22Rv1 (cell line): ENCODE data around the gene PRR3.

Experiments
- ZFX ChIP-seq: fragments of 450-650 bp; IDR thresholded peaks from 2 replicates; pipeline ENCODE4 v1.6.1; 2017; ENCODE audit warnings: antibody characterized with exemption, borderline replicate concordance
- TF ChIP-seq, protein P1 (sequence below): fragments of 450-650 bp; IDR thresholded peaks from 2 replicates; pipeline ENCODE4 v1.5.1; 2017; ENCODE audit warnings: mild to moderate bottlenecking

GRCh38 chr6:30515106-30515505 is 42.0 kb upstream of the PRR3 start:
- TF ChIP-seq, protein P1, sequence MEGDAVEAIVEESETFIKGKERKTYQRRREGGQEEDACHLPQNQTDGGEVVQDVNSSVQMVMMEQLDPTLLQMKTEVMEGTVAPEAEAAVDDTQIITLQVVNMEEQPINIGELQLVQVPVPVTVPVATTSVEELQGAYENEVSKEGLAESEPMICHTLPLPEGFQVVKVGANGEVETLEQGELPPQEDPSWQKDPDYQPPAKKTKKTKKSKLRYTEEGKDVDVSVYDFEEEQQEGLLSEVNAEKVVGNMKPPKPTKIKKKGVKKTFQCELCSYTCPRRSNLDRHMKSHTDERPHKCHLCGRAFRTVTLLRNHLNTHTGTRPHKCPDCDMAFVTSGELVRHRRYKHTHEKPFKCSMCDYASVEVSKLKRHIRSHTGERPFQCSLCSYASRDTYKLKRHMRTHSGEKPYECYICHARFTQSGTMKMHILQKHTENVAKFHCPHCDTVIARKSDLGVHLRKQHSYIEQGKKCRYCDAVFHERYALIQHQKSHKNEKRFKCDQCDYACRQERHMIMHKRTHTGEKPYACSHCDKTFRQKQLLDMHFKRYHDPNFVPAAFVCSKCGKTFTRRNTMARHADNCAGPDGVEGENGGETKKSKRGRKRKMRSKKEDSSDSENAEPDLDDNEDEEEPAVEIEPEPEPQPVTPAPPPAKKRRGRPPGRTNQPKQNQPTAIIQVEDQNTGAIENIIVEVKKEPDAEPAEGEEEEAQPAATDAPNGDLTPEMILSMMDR = no peak
- TF ChIP-seq ZFX = no peak
